GM18861 (cell line): Measurements from ENCODE around the gene UST.
A peak's percentile ranks its signal among the peaks of the same experiment; 100 is the strongest.
"Not testable (repeated sequence)": the region's sequence is repeated elsewhere in the genome, so short reads cannot be mapped to it uniquely, and the experiment has no call there.

Experiments used
- ATAC-seq: cut with Tn5 transposase; IDR thresholded peaks from one replicate; pipeline ENCODE4 v1.9.1; 2021; ENCODE audit not compliant: unreplicated experiment

The UST gene

GRCh38 chr6:148967541-148967956, 220.7 kb downstream of the UST start:
- no peak for ATAC-seq

GRCh38 chr6:148968771-148969602, 222.2 kb downstream of the UST start:
- no peak for ATAC-seq

- ATAC-seq, result no peak
Observed at GRCh38 chr6:148969603-148970061, 222.8 kb downstream of the UST start.

- ATAC-seq, result no peak
Observed at GRCh38 chr6:148971031-148971927, 224.4 kb downstream of the UST start.

GRCh38 chr6:148972481-148972880, 225.7 kb downstream of the UST start:
- peak; percentile 73 for ATAC-seq

GRCh38 chr6:148973538-148974208, 226.8 kb downstream of the UST start:
- ATAC-seq, result no peak

GRCh38 chr6:148974351-148974750, 227.5 kb downstream of the UST start:
- ATAC-seq, result no peak

- ATAC-seq, result not testable (repeated sequence)
Observed at GRCh38 chr6:148978298-148978697, 231.5 kb downstream of the UST start.

- no peak for ATAC-seq
Observed at GRCh38 chr6:148979014-148979901, 232.4 kb downstream of the UST start.

GRCh38 chr6:148980234-148980633, 233.4 kb downstream of the UST start:
- no peak for ATAC-seq

GRCh38 chr6:148981515-148981914, 234.7 kb downstream of the UST start:
- ATAC-seq, result no peak

GRCh38 chr6:148983101-148983761, 236.4 kb downstream of the UST start:
- no peak for ATAC-seq

- ATAC-seq, result no peak
Observed at GRCh38 chr6:148983966-148984365, 237.1 kb downstream of the UST start.

- ATAC-seq, result no peak
Observed at GRCh38 chr6:148984531-148985056, 237.8 kb downstream of the UST start.

GRCh38 chr6:148985499-148985898, 238.7 kb downstream of the UST start:
- ATAC-seq, result no peak

- ATAC-seq, result no peak
Observed at GRCh38 chr6:148986608-148987007, 239.8 kb downstream of the UST start.

- no peak for ATAC-seq
Observed at GRCh38 chr6:148987982-148988381, 241.2 kb downstream of the UST start.

- ATAC-seq, result no peak
Observed at GRCh38 chr6:148989585-148989984, 242.8 kb downstream of the UST start.

GRCh38 chr6:148990403-148990802, 243.6 kb downstream of the UST start:
- ATAC-seq, result no peak
